GM21737 (cell line): Measurements from ENCODE around the gene SLC7A4.

ENCODE experiments used
- ATAC-seq: cut with Tn5 transposase; IDR thresholded peaks from one replicate; pipeline ENCODE4 v1.9.1; 2021; ENCODE audit warnings: mild to moderate bottlenecking, moderate library complexity; ENCODE audit not compliant: unreplicated experiment

SLC7A4 gene

GRCh38 chr22:20989323-20990138 is 42.8 kb downstream of the SLC7A4 start:
- ATAC-seq: no peak

- no peak for ATAC-seq
Observed at GRCh38 chr22:20988573-20989322, 43.6 kb downstream of the SLC7A4 start.

GRCh38 chr22:20987375-20987774 is 45.0 kb downstream of the SLC7A4 start:
- ATAC-seq: no peak

- ATAC-seq: no peak
Observed at GRCh38 chr22:20986365-20986764, 46.0 kb downstream of the SLC7A4 start.

- no peak for ATAC-seq
Observed at GRCh38 chr22:20985720-20986119, 46.6 kb downstream of the SLC7A4 start.

- ATAC-seq: no peak
Observed at GRCh38 chr22:20983081-20983771, 49.1 kb downstream of the SLC7A4 start.

- peak; percentile 14 for ATAC-seq
Observed at GRCh38 chr22:20982563-20982882, 49.8 kb downstream of the SLC7A4 start.

- ATAC-seq: peak; percentile 73
Observed at GRCh38 chr22:20981787-20982562, 50.4 kb downstream of the SLC7A4 start, which contains the start of gene LZTR1. Gene LZTR1, plus strand, starts transcription at chr22:20982297. Its CDS starts 75 bp downstream, at chr22:20982372.

- no peak for ATAC-seq
Observed at GRCh38 chr22:20980938-20981722, 51.2 kb downstream of the SLC7A4 start.

- no peak for ATAC-seq
Observed at GRCh38 chr22:20980523-20980922, 51.8 kb downstream of the SLC7A4 start.

- ATAC-seq: no peak
Observed at GRCh38 chr22:20979940-20980453, 52.4 kb downstream of the SLC7A4 start.

GRCh38 chr22:20979243-20979809 is 53.0 kb downstream of the SLC7A4 start:
- no peak for ATAC-seq
